K562 (cell line): ENCODE measurements around the gene RNF114. TPM values are rescaled to one million over a fixed set of nuclear protein-coding genes. Genes with fewer than 3 reads are reported as not detected.

Experiments
- CEBPZ ChIP-seq: fragments of 150-350 bp; IDR thresholded peaks from 2 replicates; pipeline ENCODE4 v1.6.1; 2014; ENCODE audit warnings: low read depth, mild to moderate bottlenecking, low read length, borderline replicate concordance
- MCM3 ChIP-seq: fragments of 450-650 bp; IDR thresholded peaks from 2 replicates; pipeline ENCODE4 v1.6.1; 2016
- MXD1 ChIP-seq: fragments of 250-450 bp; sonication (Bioruptor Pico); IDR thresholded peaks from 2 replicates; pipeline ENCODE4 v1.8.0; 2021; ENCODE audit warnings: borderline replicate concordance, mild to moderate bottlenecking, moderate library complexity; ENCODE audit not compliant: poor library complexity, severe bottlenecking
- NR1H2 ChIP-seq: sonication (generic); formaldehyde crosslinking; IDR thresholded peaks from 2 replicates; pipeline ENCODE4 v1.4.0; 2020; ENCODE audit warnings: mild to moderate bottlenecking, missing genetic modification reagents
- RBM25 ChIP-seq: fragments of 200-400 bp; formaldehyde crosslinking; IDR thresholded peaks from 2 replicates; pipeline ENCODE4 v1.6.1; 2018; ENCODE audit warnings: low read length, low read depth, moderate library complexity; ENCODE audit not compliant: severe bottlenecking
- TAF1 ChIP-seq: IDR thresholded peaks from 2 replicates; pipeline ENCODE4 v1.6.1; 2011; ENCODE audit warnings: mild to moderate bottlenecking, low read length, moderate library complexity; ENCODE audit not compliant: insufficient read depth, control insufficient read depth, severe bottlenecking; ENCODE audit errors: extremely low read depth
- ZNF699 ChIP-seq: fragments of 250-450 bp; sonication (Bioruptor Pico); IDR thresholded peaks from 2 replicates; pipeline ENCODE4 v1.8.0; 2021; ENCODE audit warnings: mild to moderate bottlenecking, moderate library complexity; ENCODE audit not compliant: insufficient replicate concordance
- ZNF79 ChIP-seq: fragments of 250-450 bp; sonication (Bioruptor Pico); IDR thresholded peaks from 2 replicates; pipeline ENCODE4 v1.4.0; 2020; ENCODE audit warnings: low read depth, mild to moderate bottlenecking, moderate library complexity
- polyA plus RNA-seq, 8 experiments: library from polyadenylated mRNA; depleted of rRNA in 4 of 8; stranded (reverse) in 5 of 8; unstranded in 3 of 8; fragments of >200 nt; fragmentation: Nextera tagmentation in 2 of 8; fragmentation: Illumina TruSeq in 1 of 8; extraction: Ambion mirVana in 2 of 8; extraction: Trizol in 1 of 8; gene quantifications; 2 replicates each; pipeline versions ENCODE4 v1.2.1 to v1.2.3, GENCODE V29; 2011 to 2014; ENCODE audit warnings: inconsistent platforms in 1 of 8, missing spikeins in 1 of 8
- total RNA-seq, 7 experiments: library from RNA; depleted of rRNA in 6 of 7; stranded (reverse); fragments of >200 nt in 6 of 7; fragmentation: Illumina TruSeq in 2 of 7; extraction: Trizol in 2 of 7; gene quantifications; 2 replicates each; pipeline versions ENCODE4 v1.2.1 to v1.2.3, GENCODE V29; 2011 to 2021; ENCODE audit warnings: low replicate concordance in 1 of 7

Gene RNF114
- total and polyA plus RNA-seq, 9 of the 15 experiments (the other 6 are each of a cell fraction or from before 2014, with no cell fraction given): 38.6 to 111 (median 62.6) TPM

- TF ChIP-seq CEBPZ: no peak
- TF ChIP-seq ZNF699 (CRISPR knock-in tag): no peak
- TF ChIP-seq MCM3: no peak
- TF ChIP-seq TAF1: no peak
- no peak for TF ChIP-seq ZNF79 (CRISPR knock-in tag)
- no peak for TF ChIP-seq RBM25
- TF ChIP-seq MXD1 (CRISPR knock-in tag): no peak
- TF ChIP-seq NR1H2 (CRISPR knock-in tag): no peak
- TF ChIP-seq, all 486 proteins: peak for 0
Measured at GRCh38 chr20:49990271-49990720, 54.1 kb downstream of the RNF114 start (continued).
